ENCODE measurements around the gene PRKAR1B.

GRCh38 chr7:738723-739454 lies 11.8 kb upstream of the PRKAR1B start:
- TF ChIP-seq, protein P1, sequence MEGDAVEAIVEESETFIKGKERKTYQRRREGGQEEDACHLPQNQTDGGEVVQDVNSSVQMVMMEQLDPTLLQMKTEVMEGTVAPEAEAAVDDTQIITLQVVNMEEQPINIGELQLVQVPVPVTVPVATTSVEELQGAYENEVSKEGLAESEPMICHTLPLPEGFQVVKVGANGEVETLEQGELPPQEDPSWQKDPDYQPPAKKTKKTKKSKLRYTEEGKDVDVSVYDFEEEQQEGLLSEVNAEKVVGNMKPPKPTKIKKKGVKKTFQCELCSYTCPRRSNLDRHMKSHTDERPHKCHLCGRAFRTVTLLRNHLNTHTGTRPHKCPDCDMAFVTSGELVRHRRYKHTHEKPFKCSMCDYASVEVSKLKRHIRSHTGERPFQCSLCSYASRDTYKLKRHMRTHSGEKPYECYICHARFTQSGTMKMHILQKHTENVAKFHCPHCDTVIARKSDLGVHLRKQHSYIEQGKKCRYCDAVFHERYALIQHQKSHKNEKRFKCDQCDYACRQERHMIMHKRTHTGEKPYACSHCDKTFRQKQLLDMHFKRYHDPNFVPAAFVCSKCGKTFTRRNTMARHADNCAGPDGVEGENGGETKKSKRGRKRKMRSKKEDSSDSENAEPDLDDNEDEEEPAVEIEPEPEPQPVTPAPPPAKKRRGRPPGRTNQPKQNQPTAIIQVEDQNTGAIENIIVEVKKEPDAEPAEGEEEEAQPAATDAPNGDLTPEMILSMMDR (conservative IDR thresholded peaks at IDR 0.05; ENCODE audit: low read length): no peak
- no peak for TF ChIP-seq EZH2phosphoT487 (IDR thresholded peaks at IDR 0.05; ENCODE audit: borderline replicate concordance)

Measured in Loucy (cell line).